ENCODE data around the gene RUNX1. TPM values are rescaled to one million over a fixed set of nuclear protein-coding genes. Genes with fewer than 3 reads are reported as not detected.

RUNX1 gene
- total and polyA plus RNA-seq, 4 donors, result 23.3 to 100 (median 33.4) TPM

DNA sequence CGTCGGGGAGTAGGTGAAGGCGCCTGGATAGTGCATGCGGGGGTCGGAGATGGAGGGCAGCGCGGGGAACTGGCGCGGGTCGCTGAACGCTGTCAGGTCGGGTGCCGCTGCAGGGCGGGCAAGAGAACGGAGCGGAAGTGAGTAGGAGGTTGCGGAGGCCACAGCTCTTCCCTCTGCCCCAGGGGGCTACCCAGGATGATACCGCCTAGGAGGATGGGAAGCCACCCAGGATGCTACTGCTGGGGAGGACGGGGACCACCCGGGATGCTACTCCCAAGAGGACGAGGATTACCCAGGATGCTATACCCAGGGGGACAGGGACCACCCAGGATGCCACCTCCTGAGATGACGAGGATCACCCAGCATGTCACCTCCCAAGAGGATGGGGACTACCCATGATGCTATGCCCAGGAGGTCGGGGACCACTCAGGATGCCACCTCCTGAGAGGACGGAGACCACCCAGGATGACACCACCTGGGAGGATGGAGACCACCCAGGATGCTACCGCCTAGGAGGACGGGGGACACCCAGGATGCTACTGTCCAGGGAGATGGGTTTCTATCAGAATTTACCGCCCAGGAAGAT is 256.5 kb downstream of the RUNX1 start:
- H3K4me3 ChIP-seq, result no peak overlapping the region
- H3K4me1 ChIP-seq (ENCODE audit: control insufficient read depth in 5 of 5, insufficient read depth in 5 of 5, low read length in 5 of 5), result peaks cover 0 to 20% (median 3%) of the 10 kb centered on the region in 5 donors
- WGBS, 2 donors, result 94 to 98% methylated on average over 27 of the region's 27 CpGs
- no peak overlapping the region for H3K9ac ChIP-seq (ENCODE audit: insufficient read depth in 1 of 2, low read length in 2 of 2)
- DNase-seq (no peak), ATAC-seq (ENCODE audit: insufficient read depth, low FRiP score) (no peak)
- H3K27ac ChIP-seq (ENCODE audit: low read depth in 1 of 2, low read length in 1 of 2), result no peak overlapping the region
- TF ChIP-seq, protein P1, sequence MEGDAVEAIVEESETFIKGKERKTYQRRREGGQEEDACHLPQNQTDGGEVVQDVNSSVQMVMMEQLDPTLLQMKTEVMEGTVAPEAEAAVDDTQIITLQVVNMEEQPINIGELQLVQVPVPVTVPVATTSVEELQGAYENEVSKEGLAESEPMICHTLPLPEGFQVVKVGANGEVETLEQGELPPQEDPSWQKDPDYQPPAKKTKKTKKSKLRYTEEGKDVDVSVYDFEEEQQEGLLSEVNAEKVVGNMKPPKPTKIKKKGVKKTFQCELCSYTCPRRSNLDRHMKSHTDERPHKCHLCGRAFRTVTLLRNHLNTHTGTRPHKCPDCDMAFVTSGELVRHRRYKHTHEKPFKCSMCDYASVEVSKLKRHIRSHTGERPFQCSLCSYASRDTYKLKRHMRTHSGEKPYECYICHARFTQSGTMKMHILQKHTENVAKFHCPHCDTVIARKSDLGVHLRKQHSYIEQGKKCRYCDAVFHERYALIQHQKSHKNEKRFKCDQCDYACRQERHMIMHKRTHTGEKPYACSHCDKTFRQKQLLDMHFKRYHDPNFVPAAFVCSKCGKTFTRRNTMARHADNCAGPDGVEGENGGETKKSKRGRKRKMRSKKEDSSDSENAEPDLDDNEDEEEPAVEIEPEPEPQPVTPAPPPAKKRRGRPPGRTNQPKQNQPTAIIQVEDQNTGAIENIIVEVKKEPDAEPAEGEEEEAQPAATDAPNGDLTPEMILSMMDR (IDR thresholded peaks at IDR 0.05; ENCODE audit: control extremely low read depth, extremely low read depth), result no peak
- no peaks in the 10 kb centered on the region for H3K27me3 ChIP-seq (ENCODE audit: control insufficient read depth in 3 of 3, insufficient read depth in 3 of 3, low read length in 2 of 3)
- H3K36me3 ChIP-seq (ENCODE audit: control insufficient read depth in 4 of 4, insufficient read depth in 4 of 4, low read length in 4 of 4), result peaks cover 0 to 14% (median under 1%) of the 10 kb centered on the region in 4 donors
- H3K9me3 ChIP-seq (ENCODE audit: control insufficient read depth in 4 of 4, insufficient read depth in 3 of 4, low read length in 3 of 4), result peaks cover 0 to 2% (median 0%) of the 10 kb centered on the region in 4 donors

DNA sequence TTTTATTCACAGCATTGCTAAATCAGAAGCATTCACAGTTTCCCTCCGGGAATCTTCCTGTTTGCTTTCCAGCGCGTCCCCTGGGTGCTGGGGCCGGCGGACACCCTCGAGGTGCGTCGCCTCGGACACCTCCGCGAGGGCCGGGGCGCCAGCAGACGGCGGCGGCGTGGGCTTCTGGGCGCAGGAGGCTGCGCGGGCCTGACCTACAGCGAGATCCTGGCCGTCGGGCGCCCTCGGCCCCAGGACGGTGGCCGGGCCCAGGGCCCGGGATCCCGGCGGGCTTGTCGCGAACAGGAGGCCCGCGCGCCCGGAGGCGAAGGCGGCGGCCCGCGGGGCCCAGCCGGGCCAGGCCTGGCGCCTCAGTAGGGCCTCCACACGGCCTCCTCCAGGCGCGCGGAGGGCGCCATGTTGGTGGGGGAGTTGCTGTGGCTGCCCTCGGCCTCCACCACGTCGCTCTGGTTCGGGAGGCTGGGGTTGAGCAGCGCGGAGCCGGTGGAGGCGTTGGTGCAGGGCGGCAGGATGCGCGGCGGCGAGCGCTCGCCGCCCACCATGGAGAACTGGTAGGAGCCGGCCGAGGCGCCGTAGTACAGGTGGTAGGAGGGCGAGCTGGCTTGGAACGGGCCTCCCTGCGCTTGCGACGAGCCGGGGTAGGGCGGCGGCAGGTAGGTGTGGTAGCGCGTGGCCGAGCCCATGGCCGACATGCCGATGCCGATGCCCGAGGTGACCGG is 257.2 kb downstream of the RUNX1 start:
- TF ChIP-seq, protein P1 (IDR thresholded peaks at IDR 0.05; ENCODE audit: control extremely low read depth, extremely low read depth), result no peak
- H3K27me3 ChIP-seq (ENCODE audit: control insufficient read depth in 3 of 3, insufficient read depth in 3 of 3, low read length in 2 of 3), result no peaks in the 10 kb centered on the region
- no peak overlapping the region for H3K27ac ChIP-seq (ENCODE audit: low read depth in 1 of 2, low read length in 1 of 2)
- H3K4me1 ChIP-seq (ENCODE audit: control insufficient read depth in 5 of 5, insufficient read depth in 5 of 5, low read length in 5 of 5), result peaks cover 0 to 20% (median 3%) of the 10 kb centered on the region in 5 donors
- H3K36me3 ChIP-seq (ENCODE audit: control insufficient read depth in 4 of 4, insufficient read depth in 4 of 4, low read length in 4 of 4), result peaks cover 0 to 12% (median under 1%) of the 10 kb centered on the region in 4 donors
- no peak overlapping the region for H3K4me3 ChIP-seq
- peaks cover 0 to 2% (median 0%) of the 10 kb centered on the region in 4 donors for H3K9me3 ChIP-seq (ENCODE audit: control insufficient read depth in 4 of 4, insufficient read depth in 3 of 4, low read length in 3 of 4)
- no peak overlapping the region for H3K9ac ChIP-seq (ENCODE audit: insufficient read depth in 1 of 2, low read length in 2 of 2)
- DNase-seq (no peak), ATAC-seq (ENCODE audit: insufficient read depth, low FRiP score) (no peak)
- 88 to 97% methylated on average over 84 of the region's 84 CpGs for WGBS, 2 donors

DNA sequence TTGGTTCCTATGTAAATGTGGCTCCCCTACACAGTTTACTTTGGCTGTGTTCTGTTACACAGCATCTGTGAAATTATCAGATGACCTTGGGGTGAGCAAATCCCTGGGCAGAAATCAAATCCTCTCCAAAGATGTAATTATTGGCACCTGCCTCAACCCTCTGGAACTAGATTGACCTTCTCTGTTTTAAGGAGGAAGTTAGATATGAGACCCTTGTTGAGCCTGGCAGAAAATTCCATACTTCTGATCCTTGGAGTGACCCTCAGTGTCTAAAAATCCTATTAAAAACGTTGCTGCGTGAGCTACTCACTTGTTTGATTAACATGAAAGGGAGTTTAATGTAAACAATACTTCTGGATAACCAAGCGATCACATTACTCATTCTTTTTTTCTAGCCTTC is 258.3 kb downstream of the RUNX1 start:
- 52 to 67% methylated on average over 3 of the region's 3 CpGs for WGBS, 2 donors
- TF ChIP-seq, protein P1 (IDR thresholded peaks at IDR 0.05; ENCODE audit: control extremely low read depth, extremely low read depth), result no peak
- Histone ChIP-seq H3K36me3 (ENCODE audit: control insufficient read depth in 4 of 4, insufficient read depth in 4 of 4, low read length in 4 of 4) (peaks cover 0 to 12% (median under 1%) of the 10 kb centered on the region in 4 donors), H3K9ac (ENCODE audit: insufficient read depth in 1 of 2, low read length in 2 of 2) (no peak overlapping the region), H3K4me1 (ENCODE audit: control insufficient read depth in 5 of 5, insufficient read depth in 5 of 5, low read length in 5 of 5) (peaks cover 0 to 13% (median 3%) of the 10 kb centered on the region in 5 donors), H3K27ac (ENCODE audit: low read depth in 1 of 2, low read length in 1 of 2) (no peak overlapping the region), H3K27me3 (ENCODE audit: control insufficient read depth in 3 of 3, insufficient read depth in 3 of 3, low read length in 2 of 3) (no peaks in the 10 kb centered on the region), H3K4me3 (no peak overlapping the region), H3K9me3 (ENCODE audit: control insufficient read depth in 4 of 4, insufficient read depth in 3 of 4, low read length in 3 of 4) (peaks cover 0 to 2% (median 0%) of the 10 kb centered on the region in 4 donors)
- DNase-seq, result no peak
- ATAC-seq (ENCODE audit: insufficient read depth, low FRiP score), result no peak

Data from lung (tissue), 12 donors.